ENCODE measurements around the gene FAS.

The FAS gene

GRCh38 chr10:89042562-89042961 lies 52.0 kb downstream of the FAS start:
- DNase-seq: no peak

DNA sequence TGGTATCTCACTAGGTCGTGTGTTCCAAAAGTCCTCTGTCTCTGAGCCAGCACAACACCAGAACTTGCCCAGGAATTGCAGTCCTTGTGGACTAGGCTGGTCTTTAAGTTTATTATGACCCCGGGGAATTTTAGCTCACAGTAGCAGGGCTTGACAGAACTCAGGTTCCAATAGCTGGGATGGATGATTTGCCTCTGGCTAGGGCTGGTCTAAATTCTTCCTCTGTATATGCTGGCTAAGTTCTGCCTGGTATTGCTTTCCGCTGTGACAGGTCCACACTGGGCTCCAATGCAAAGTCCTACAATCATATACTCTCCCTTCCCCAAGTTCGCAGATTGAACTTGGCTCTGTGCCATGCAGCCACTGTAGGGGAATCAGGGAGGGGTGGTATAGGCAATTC lies 52.5 kb downstream of the FAS start:
- DNase-seq: no peak

DNA sequence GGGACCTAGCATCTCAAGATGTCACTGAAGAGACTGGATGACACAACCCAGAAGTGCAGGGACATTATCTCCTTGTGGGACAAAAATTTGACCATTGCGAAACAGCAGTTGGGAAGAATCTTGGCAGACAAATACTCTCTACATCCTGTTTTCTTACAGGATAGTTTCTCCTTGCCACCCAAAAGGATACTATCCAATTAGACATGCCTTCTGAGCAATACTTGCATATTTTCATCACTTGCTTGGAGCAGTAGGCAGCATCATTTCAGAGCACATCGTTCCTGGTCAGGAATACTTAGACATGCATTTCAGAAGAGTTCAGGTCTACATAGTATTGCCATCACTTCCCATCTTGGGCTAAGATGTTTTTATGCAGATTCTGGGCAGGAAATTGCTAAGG lies 56.8 kb downstream of the FAS start:
- no peak for DNase-seq

GRCh38 chr10:89051593-89051992 lies 61.0 kb downstream of the FAS start:
- no peak for DNase-seq

GRCh38 chr10:89053555-89053954 lies 63.0 kb downstream of the FAS start:
- no peak for DNase-seq

GRCh38 chr10:89055159-89055558 lies 64.6 kb downstream of the FAS start:
- no peak for DNase-seq

DNA sequence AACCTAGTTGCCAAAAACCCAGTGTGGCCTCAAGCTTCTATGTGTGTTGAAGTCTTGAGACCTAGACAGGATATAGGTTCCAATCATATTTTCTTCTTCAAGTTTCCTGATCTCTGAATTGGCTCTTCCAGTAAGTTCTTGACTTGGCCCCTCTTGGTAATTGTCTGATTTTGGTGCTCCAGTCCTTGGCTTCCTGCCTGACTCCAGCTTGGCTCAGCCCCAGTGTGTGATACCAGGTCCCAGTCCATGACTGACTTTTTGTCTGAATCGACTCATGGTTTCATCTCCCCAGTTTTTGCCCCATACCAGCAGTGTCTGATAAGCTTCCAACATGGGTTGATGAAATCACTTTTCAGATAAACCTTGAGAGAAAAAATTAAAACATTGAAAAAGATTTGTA lies 72.3 kb downstream of the FAS start:
- no peak for DNase-seq

DNA sequence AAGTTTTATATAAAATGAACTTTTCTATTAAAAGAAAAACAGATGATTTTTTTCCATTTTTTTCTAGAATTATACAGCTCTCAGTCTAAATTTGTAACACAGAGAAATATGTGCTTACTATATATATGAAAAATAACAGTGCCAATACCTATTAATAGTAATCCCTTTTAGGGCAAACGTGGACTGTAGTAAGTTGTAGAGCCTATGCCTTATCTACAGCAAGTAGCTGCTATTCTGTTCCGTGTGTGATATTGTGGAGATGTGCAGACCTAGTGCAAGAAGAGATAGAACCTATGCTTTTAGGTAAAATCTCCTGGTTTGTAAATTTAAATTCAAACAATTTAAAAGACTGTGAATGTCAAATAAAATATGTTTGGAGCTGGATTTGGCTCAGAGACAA lies 72.9 kb downstream of the FAS start:
- no peak for DNase-seq

- DNase-seq: no peak
Observed at GRCh38 chr10:89064748-89065147, 74.2 kb downstream of the FAS start.
